NT2/D1 (cell line): Measurements from ENCODE around the gene OR6Q1.

Experiments
- DNase-seq: peaks from one replicate; pipeline ENCODE4 v3.0.0-alpha.2; 2011; ENCODE audit warnings: low read depth, low spot score
- H3K27me3 ChIP-seq: 2 replicates; pipeline ENCODE4 v1.6.0; 2011; ENCODE audit warnings: mild to moderate bottlenecking; ENCODE audit not compliant: insufficient read length, insufficient read depth
- H3K36me3 ChIP-seq: 2 replicates; pipeline ENCODE4 v1.6.1; 2011; ENCODE audit warnings: mild to moderate bottlenecking, low read length, mixed read lengths; ENCODE audit not compliant: insufficient read depth, insufficient read length
- H3K4me1 ChIP-seq: 2 replicates; pipeline ENCODE4 v1.5.1; 2011; ENCODE audit not compliant: insufficient read depth, insufficient read length
- H3K4me3 ChIP-seq: 2 replicates; pipeline ENCODE4 v1.5.1; 2011; ENCODE audit warnings: low read depth; ENCODE audit not compliant: insufficient read length
- H3K9ac ChIP-seq: 2 replicates; pipeline ENCODE4 v1.6.0; 2011; ENCODE audit warnings: low read depth; ENCODE audit not compliant: insufficient read length
- H3K9me3 ChIP-seq: 2 replicates; pipeline ENCODE4 v1.5.1; 2011; ENCODE audit warnings: mild to moderate bottlenecking, low read length; ENCODE audit not compliant: insufficient read depth
- SUZ12 ChIP-seq: IDR thresholded peaks from 2 replicates; pipeline ENCODE4 v1.6.1; 2011; ENCODE audit not compliant: insufficient read length, insufficient read depth; ENCODE audit errors: extremely low read depth
- YY1 ChIP-seq: IDR thresholded peaks from 2 replicates; pipeline ENCODE4 v1.6.1; 2011; ENCODE audit not compliant: insufficient read length, insufficient read depth
- ZNF274 ChIP-seq: IDR thresholded peaks from 2 replicates; pipeline ENCODE4 v1.6.1; 2011; ENCODE audit warnings: mild to moderate bottlenecking, low read depth, low read length

Gene OR6Q1

DNA sequence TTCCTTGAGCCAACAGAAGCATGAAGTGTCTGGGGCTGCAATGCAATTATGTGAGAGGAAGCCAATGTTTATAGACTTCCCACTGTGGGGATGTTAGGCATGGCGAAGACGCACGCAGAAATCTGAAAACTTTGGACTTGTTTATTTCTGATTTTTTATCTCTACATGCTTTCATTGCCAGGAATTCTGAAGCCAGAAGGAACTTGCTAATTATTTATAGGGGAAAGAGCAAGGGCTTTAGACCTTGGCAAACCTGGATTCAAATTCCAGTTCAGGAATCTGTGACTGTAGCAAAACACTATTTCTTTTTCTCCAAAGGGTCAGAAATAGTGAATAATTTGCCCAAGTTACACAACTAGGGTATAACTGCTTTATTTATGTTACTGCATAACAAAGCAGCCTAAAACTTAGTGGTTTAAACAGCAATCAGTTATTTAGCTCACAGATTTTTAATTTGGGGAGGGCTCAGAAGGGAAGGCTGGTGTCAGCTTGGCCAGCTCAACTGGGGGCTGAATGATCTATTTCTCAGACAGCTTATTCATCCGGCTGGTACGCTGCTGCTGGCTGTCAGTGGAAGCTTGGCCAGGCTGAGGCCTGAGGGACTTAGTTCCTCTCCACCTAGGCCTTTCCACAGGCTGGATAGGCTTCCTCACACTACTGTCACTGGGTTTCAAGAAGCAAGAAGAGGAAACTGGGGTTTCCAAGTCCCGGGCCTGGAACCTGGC is 1.9 kb upstream of the OR6Q1 start:
- no peak overlapping the region for H3K4me3 ChIP-seq
- no peak overlapping the region for H3K9ac ChIP-seq
- no peaks in the 10 kb centered on the region for H3K36me3 ChIP-seq
- TF ChIP-seq SUZ12 = no peak
- no peak for TF ChIP-seq ZNF274
- no peak for TF ChIP-seq YY1
- H3K27me3 ChIP-seq = no peaks in the 10 kb centered on the region
- no peaks in the 10 kb centered on the region for H3K4me1 ChIP-seq
- no peak for DNase-seq
- no peaks in the 10 kb centered on the region for H3K9me3 ChIP-seq

DNA sequence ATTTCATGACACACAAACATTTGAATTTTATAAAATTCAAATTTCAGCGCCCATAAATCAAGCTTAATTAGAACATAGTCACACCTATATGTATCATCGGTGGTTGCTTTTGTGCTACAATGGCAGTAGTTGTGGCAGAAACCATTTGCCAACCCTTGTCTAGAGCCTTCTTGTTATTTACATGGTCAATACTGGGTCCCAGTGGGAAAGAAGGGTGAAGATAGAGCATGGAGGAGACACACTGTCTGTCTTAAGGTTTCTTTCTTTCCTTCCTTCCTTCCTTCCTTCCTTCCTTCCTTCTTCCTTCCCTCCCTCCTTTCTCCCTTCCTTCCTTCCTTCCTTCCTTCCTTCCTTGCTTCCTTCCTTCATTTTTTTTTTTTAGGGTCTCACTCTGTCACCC is 3.7 kb downstream of the OR6Q1 start:
- Histone ChIP-seq H3K36me3 (no peaks in the 10 kb centered on the region), H3K4me1 (no peaks in the 10 kb centered on the region), H3K9ac (no peak overlapping the region), H3K4me3 (no peak overlapping the region), H3K27me3 (no peaks in the 10 kb centered on the region), H3K9me3 (peaks cover 8% of the 10 kb centered on the region)
- TF ChIP-seq YY1 (no peak), SUZ12 (no peak), ZNF274 (no peak)
- DNase-seq = no peak

DNA sequence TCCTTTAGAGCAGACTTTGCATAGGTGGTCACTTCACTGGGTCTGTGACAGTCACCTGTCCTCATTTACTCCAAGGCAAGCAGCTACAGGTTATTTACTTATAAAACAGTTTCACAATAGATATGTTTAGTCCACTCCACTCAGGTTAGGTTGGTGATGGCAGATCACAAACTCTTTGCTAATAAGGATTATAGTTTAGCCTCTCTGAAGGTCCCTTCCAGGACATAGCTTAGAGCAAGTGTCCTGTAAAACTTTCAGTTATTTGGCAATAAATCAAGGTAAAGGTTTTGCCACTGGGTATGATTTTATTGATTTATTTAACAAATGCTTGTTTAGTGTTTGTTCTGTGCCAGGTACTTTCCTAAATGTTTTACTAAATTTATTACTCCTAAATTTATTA is 8.8 kb downstream of the OR6Q1 start:
- no peak overlapping the region for H3K4me3 ChIP-seq
- H3K36me3 ChIP-seq = no peaks in the 10 kb centered on the region
- no peak overlapping the region for H3K9ac ChIP-seq
- no peaks in the 10 kb centered on the region for H3K27me3 ChIP-seq
- TF ChIP-seq SUZ12 = no peak
- no peak for TF ChIP-seq YY1
- TF ChIP-seq ZNF274 = no peak
- H3K9me3 ChIP-seq = peaks cover 8% of the 10 kb centered on the region
- no peak for DNase-seq
- H3K4me1 ChIP-seq = no peaks in the 10 kb centered on the region

DNA sequence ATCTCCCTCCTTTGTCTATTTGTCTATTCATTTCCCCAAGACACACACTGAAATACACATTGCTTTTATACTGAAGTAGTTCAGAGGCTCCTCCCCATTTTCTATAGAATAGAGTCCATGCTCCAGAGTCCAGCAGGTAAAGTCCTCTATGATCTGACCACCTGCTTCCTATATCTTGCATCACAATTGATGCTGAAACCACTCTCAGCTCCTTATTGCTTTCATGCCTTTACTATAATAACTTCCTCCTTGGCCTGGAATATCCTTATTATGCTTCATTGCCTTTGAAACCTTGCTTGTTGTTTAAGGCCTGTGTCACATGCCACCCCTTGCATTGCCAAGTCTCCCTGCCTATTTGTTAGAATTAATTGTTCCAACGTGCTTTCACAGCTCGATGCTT is 12.6 kb downstream of the OR6Q1 start:
- Histone ChIP-seq H3K4me1 (no peaks in the 10 kb centered on the region), H3K27me3 (no peaks in the 10 kb centered on the region), H3K36me3 (no peaks in the 10 kb centered on the region), H3K9ac (no peak overlapping the region), H3K4me3 (no peak overlapping the region), H3K9me3 (no peaks in the 10 kb centered on the region)
- TF ChIP-seq SUZ12 (no peak), ZNF274 (no peak), YY1 (no peak)
- no peak for DNase-seq

DNA sequence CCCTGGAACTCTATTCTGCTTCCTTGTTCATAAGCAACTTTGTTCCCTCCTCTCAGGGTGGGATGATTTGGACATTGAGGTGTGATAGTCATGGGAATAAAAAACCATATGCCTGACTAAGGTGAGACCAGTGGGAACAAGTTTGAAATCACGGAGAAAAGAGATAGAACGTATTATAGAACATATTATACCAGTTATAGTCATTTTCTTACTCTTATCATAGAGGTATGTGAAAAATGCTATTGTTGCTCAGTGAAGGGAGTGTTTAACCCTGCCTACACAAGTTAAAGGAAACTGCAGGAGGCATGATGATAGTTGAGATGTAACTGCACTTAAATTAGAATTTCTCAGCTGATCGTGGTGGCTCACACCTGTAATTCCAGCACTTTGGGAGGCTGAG is 15.5 kb downstream of the OR6Q1 start:
- H3K9me3 ChIP-seq = no peaks in the 10 kb centered on the region
- no peak overlapping the region for H3K4me3 ChIP-seq
- TF ChIP-seq ZNF274 (no peak), SUZ12 (no peak), YY1 (no peak)
- no peaks in the 10 kb centered on the region for H3K27me3 ChIP-seq
- no peaks in the 10 kb centered on the region for H3K4me1 ChIP-seq
- no peak for DNase-seq
- no peaks in the 10 kb centered on the region for H3K36me3 ChIP-seq
- H3K9ac ChIP-seq = no peak overlapping the region

DNA sequence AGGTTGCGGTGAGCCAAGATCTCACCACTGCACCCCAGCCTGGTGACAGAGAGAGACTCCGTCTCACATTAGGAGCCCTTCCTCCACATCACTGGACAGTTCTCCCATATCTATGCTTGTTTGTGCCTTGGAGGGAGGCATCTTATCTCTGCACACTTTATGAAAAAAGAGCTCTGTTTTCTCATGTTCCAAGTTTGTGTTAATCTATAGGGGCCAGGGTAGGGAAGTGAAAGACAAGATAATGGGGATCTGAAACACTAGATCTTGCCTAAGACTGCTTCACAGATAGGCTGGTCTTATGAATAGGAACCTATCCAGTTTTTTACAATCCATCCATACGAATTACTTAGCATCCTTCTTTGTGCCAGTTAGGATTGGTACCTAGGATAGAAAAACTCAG is 17.1 kb downstream of the OR6Q1 start:
- no peak for DNase-seq
- Histone ChIP-seq H3K36me3 (no peaks in the 10 kb centered on the region), H3K9me3 (no peaks in the 10 kb centered on the region), H3K4me1 (no peaks in the 10 kb centered on the region), H3K27me3 (no peaks in the 10 kb centered on the region), H3K9ac (no peak overlapping the region), H3K4me3 (no peak overlapping the region)
- TF ChIP-seq ZNF274 (no peak), YY1 (no peak), SUZ12 (no peak)

DNA sequence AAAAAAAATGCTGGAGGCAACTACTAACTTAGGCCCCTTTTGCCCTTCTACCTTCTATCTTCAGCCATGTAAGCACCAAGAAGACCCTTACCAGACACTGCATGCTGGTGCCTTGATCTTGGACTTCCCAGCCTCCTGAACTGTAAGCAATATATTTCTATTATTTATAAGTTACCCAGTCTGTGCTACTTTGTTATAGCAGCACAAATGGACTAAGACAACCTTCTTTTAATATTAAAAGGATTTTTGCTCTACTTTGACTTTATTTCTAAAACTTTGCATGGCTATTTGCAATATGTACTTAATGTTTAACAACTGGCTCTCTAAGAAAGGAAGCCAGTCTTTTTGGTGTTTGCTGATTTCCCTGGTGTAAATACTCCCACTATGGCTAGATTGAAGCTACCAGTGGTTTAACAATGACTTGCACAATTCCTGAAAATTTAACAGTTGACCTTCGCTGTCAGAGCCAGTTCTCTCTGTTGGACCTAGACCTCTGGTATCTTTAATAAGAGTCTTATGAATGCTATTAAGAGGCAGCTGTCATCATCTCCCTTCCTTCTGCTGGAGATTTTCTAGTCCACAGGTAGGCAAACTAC is 25.2 kb downstream of the OR6Q1 start:
- no peaks in the 10 kb centered on the region for H3K36me3 ChIP-seq
- H3K4me3 ChIP-seq = no peak overlapping the region
- no peak for DNase-seq
- no peaks in the 10 kb centered on the region for H3K9me3 ChIP-seq
- H3K27me3 ChIP-seq = no peaks in the 10 kb centered on the region
- peaks cover 7% of the 10 kb centered on the region for H3K4me1 ChIP-seq
- no peak overlapping the region for H3K9ac ChIP-seq
- TF ChIP-seq ZNF274 (no peak), SUZ12 (no peak), YY1 (no peak)
